ENCODE measurements around the gene CCDC186.

DNA sequence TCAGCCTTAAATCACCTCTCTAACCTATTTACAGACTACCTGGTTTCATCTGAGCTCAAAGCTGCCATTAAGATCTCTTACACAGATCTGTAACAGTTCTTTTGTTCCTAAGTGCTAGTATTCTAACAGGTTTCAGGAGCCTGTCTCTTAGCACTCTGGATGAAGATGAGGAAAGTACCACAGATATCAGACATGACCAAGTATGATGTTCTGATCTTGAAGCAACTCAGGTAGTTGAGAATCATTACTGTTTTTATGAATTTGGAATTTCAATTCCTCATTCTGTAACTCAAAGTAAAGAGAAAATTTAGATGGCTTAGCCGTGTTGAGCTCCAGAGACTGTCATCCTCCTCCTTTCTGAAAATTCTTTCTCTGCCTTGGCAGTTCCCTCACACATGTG is 30.8 kb downstream of the CCDC186 start:
- TF ChIP-seq EZH2 (IDR thresholded peaks at IDR 0.05) (no peak), FOXP2 (optimal IDR thresholded peaks at IDR 0.05; ENCODE audit: control extremely low read depth, extremely low read length, insufficient read depth) (no peak), POLR2AphosphoS5 (IDR thresholded peaks at IDR 0.05; ENCODE audit: borderline replicate concordance, low read depth, low read length) (no peak)
